Muscle of arm (tissue), 12 donors: ENCODE data around the gene KIAA1328. TPM values are rescaled to one million over a fixed set of nuclear protein-coding genes. Genes with fewer than 3 reads are reported as not detected.
A peak's percentile ranks its signal among the peaks of the same experiment; 100 is the strongest.

Source experiments
- DNase-seq: peaks from one replicate; pipeline ENCODE4 v3.0.0-alpha.2; 2013
- polyA plus RNA-seq, 12 donors: library from polyadenylated mRNA; unstranded; fragments of 120-200 nt; gene quantifications; one replicate each; pipeline ENCODE4 v1.2.1, GENCODE V29; 2013; ENCODE audit not compliant: insufficient read length in 12 of 12

Gene KIAA1328
- polyA plus RNA-seq, 12 donors, result 4.1 to 13.3 (median 6.5) TPM; not detected in 1

DNA sequence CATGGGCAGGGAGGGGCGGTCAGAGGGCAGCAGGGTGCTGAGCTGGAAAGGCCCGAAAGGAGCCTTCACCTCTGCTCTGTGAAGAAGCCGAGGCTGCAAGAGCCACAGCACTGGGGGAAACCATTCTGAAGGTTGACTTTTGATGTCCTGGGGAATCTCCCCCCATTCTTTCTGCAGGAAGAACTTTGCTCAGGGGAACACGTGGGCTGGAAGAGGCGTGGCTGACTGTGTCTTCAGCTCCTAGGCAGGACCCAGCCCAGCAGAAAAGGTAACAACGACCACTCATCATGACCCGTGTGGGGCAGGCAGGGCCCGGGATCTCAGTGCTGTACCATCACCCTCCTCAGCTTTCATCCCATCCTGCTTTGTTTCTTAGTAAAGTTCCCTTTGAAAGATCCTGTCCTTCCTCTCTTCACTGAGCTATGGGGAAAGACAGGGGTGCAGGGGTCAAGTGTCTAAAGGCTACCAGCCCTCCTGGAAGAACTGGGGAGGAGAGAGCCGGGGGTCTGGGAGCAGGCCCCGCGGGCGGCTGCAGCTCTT lies 424.0 kb downstream of the KIAA1328 start:
- no peak for DNase-seq

DNA sequence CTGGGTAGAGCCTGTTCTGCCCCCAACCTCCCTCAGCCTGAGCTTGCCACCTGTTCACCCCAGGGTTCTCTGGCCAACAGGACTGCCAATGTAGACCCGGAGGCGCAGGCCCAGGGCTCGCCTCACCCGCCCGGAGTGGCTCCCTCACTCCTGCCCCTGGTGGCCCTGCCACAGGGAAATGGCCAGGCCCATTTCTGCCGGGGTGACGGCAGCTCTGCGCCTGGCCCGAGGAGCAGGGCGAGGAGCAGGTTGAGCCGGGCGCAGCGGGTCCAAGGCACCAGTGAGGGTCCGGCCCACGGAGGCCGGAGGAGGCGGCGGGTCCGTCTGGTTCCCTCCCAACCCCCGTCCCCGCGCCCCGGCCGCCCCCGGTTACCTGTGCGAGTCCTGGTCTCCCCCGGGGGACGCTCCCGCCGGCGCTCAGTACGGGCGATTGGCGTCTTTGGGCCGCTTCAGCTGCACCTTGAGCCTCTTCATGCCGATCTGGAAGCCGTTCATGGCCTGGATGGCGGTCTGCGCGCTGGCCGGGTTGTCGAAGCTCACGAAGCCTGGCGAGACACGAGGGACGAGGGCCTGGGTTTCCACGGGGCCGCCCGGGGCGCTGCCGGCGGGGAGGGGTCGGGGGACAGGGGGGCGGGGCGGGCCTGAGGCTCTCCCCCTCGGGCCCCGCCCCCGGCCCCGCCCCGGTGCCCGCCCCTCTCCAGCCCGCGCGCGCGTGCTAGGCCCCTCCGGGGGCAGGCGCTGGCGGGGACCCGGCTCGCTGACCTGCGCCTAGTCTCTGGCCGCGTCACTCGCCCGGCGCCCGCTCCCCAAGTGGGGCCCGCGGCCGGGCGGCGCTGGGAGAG lies 424.7 kb downstream of the KIAA1328 start:
- DNase-seq, result no peak

DNA sequence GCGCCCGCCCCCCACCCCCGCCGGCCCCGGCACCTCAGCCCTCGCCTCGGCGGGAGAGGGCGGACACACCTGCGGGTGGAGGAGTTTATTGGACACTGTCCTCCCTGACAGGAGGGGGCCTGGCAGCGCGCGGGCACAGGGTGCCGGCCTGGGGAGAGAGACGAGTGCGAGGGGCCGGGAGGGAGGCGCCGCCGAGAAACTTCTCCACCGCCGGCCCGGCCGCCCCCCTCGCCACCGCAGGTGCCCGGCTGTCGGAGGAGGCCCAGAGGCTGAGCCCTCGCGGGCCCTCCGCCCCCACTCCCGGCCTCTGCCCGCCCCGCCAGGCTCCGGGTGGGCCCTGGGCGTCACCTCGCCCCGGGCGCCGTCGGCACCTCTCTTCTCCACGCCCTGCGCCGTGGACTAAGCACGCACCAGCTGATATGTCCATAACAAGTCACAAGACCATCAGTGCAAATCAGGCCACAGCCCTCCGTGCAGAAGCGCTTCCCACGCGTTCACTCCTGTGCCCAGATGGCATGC lies 425.4 kb downstream of the KIAA1328 start:
- DNase-seq, result no peak

DNA sequence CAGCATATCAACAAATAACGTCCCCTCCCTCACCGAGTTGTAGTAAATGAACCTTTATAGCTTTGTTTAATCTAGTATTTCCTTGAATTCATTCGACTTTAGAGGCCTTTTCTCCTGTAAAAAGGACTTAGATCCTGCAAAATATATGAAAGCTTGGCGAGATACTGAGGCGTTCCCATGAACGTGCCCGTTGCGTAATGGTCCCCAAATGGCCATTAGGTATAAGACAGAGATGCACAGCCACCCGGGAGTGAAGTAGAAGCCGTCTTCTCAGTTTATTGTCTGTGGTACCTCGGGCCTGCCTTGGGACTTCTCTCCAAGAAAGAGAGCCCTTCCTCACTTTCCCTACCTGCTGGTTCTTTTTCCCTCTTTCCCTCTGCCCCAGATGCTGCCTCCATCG lies 426.0 kb downstream of the KIAA1328 start:
- DNase-seq, result no peak

DNA sequence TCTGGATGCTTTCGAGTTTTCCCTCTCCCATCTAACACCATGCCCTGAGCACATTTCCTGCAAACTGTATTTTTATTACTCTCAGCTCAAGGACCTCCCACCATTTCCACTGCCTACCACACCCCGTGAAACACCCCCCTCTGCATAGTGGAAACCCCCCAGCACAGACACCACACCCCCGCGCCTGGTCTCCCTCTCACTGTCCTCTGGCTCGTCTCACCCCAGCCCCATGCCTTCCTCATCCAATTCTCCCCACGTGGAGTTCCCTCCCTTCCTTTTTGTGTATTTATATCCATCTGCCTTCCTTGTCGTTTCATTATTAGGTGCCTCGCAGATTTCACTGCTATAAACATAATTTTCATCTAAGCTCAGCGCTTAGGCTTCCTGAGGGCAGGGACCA lies 429.2 kb downstream of the KIAA1328 start:
- DNase-seq, result no peak

DNA sequence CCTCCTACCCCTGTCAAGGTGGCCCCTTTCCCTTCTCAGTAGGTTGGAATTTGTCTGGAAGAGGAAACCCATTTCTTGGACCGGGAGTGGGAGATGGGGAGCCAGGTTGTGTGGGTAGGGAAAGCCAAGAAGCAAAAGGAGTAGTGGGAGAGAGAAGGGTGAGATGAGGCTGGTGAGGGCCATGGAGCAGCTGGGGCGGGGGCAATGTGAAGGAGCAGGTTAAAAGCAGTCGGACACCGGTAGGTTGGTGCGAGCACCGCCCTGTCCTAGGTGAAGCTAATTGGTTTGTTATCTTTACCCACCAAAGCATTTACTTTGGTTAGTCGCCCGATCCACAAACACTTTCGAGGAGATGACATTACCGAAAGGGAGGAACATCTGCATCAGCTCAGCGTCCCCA lies 429.9 kb downstream of the KIAA1328 start:
- DNase-seq, result no peak

DNA sequence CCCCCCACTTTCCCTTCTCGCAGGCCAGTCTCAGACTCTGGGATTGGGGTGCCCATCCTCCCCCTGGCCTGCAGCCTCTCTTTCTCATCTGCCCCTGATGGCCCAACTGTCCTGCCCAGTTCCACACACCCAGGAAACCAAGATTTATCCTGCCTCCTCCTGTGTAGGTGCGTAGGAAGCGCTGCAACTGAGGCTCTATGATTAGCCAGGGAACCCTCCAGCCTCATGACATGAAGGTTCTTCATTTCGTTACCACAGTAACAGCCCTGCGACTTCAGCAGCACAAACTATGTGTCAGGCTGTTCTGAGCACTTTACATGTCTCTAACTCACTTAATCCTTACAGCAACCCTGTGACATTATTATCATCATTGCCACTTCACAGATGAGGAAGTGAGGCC lies 430.8 kb downstream of the KIAA1328 start:
- no peak for DNase-seq

DNA sequence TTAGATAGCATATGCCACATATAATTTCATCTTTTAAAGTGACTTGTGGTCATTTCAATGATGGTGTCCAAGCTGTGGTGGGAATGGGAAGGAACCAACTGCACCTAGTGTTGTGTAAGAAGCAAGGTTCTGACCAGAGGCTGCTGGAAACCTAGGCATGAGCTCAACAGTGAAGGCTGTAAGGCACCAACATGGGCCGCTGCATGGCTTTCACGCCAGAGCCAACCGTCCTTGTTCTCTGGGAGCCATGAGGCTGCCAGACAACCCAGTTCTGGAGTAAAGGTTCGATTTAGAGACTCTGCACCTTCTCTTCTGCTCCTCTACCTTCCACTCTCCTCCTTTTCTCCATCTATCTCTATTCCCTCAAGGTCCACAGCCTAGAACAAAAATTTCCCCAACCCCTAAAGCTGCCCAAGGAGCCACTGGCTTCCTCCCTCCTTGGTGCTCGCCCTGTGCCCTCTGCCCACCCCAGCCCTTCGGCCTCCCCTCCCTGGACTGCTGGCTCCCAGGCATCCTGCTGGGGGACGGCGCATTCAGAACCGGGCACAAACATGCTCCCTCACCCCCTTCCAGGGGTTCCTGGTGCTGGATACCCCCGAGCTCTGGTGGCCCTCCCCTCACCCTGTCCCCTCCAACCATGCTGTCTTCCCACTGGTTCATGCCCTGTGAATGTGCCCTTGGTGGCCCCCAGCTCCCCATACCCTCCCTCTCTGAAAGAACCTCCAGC lies 431.6 kb downstream of the KIAA1328 start:
- no peak for DNase-seq

DNA sequence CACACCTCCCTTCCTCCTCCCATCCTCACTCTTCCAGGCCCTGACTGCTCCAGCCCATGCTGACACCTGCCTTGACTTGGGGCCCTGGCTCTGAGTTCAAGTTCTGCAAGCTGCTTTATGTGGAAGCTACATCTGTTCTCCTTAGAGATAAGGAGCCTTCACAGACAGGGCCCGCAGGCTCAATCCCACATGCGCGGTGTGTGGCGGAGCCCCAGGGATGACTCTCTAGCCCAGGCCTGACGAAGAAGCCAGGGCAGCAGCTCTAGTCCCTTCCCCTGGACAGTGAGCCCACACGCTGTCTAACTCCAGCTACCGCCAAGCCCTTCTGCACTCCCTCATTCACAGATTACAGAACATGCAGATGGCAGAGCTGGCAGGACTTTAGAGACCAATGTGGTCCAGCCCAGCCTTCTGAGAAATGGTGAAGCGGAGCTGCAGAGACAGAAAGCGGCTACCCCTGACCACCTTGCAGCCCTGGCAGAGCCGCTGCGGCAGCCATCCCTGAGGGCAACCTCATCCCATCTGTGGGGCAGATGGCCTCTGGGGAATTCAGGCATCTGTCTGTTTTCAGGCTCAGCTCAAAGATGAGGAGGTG lies 432.4 kb downstream of the KIAA1328 start:
- no peak for DNase-seq

DNA sequence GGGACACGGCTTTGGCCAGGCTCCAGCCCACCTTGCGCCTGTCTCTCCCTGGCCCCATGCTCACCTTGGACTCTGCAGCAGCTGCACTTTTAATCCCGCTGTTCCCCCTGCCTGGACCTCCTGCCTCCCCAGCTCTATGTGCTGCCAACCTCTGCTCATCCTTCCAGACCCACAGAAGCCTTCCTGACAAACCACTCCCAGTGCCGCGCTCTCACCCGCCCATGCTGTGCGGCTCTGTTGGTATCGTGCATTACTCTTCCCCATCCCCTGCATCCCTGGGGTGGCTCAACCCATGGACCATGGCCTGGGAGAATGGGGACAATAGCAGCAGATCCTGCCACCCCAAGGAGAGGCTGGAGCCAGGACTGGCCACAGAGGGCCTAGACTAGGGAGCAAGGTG lies 433.1 kb downstream of the KIAA1328 start:
- DNase-seq, result no peak

DNA sequence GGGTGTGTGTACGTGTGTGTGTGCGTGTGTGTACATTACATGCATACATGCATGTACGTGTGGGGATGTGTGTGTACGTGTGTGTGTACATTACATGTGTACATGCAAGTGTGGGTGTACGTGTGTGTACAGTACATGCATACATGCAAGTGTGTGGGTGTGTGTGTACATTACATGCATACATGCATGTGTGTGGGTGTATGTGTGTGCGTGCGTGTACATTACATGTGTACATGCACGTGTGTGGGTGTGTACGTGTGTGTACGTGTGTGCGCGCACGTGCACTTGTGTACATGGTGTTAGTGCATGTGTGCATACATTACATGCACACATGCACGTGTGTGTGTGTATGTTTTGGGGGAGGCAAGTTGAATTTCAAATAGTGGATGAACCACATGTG lies 436.0 kb downstream of the KIAA1328 start:
- no peak for DNase-seq

DNA sequence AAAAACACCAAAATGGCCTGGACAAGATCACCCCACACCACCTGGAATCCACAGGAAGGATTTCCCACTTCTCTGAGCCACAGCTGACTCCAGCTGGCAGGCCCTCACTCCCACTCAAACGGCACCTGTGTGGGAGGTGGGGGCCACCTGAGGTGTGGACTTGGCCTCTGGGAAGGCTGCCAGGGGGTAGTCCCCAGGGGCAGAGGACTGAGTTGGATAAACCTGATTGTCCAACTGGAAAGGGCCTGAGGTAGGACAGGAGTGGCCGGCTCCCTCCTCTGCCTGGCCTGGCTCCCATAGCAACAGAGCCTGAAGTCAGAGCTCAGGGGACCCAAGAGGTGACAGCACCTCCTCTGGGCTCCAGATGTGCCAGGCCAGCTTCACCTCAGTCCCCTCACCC lies 436.5 kb downstream of the KIAA1328 start:
- no peak for DNase-seq

DNA sequence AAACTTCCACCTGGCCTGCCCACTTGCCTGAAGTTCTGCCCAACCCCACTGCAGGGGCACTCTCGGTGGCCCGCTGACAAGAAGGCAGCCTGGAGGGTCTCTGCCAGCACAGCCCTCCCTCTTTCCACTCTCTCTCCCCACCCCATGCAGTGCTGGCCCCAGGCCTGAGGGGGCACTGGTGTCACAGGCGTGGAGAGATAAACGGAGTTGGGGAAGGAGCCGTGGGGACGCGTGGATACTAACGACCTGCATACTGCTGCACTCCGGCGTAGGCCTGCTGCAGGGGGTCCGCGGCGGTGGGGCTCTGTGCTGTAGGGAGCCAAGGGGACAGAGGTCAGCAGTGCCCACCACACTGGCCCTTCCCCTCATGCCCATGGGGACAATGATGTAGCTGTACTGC lies 437.4 kb downstream of the KIAA1328 start:
- no peak for DNase-seq

DNA sequence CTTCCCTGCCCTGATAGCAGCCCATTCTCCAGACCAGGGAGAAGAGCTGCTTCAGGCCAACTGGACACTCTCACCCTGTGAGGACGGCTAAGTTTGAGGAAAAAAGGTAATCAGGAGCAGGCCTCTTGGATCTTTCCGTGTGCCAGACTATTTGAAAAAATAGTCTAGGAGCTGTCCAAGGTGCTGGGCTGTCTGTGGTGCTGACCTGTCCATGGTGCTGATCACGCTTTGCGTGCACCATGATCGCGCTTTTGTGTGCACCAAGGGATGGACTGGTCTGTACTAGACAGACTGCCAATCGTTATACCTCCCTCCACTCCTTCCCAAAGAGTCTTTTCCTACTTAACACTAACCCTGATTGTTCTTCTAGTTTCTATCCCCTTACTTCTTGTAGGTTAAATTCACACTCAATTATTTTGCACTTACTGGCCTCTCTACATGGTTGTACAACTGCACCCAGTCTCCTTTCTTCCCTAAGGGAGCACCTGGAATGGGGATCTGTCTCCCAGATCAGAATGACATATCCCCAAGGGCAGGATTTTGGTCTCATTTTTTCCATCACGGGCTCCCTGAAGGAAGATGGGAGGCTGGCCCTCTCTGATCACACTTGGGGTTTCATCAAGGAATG lies 441.2 kb downstream of the KIAA1328 start:
- peak; percentile 79 for DNase-seq

DNA sequence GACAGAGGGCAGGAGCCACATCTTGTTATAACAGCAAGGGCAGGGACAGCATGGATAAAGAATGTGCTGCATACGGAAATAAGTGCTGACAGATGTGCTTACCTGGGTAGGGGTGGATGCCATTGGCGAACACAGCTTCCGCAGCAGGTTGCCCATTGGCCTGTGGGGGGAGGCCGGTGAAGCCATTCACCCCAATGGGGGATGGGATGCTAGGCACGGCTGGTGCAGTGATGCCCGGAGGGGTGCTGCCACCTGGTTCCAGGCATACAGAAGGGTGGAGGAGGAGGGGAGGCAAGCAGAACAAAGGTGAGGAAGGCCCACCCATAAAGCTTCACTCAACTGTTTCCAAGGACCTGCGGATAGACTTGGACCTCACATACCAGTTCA lies 441.7 kb downstream of the KIAA1328 start:
- no peak for DNase-seq

DNA sequence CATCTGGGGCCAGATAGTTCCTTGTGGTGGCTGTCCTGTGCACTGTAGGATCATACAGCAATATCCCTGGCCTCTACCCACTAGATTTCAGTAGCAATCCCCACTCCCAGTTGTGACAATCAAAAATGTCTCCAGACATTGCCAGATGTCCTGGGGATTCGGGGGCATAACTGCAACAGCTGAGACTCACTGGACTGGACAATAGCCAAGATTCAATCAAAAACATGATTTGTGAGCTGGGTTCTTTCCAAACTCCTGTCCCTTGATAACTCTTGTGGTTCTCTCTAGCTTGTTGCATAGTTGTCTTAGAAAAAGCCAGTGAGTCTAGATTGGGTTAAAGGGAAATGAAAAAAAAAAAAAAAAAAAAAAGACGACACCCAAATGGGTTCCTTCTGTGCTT lies 443.3 kb downstream of the KIAA1328 start:
- DNase-seq, result no peak

DNA sequence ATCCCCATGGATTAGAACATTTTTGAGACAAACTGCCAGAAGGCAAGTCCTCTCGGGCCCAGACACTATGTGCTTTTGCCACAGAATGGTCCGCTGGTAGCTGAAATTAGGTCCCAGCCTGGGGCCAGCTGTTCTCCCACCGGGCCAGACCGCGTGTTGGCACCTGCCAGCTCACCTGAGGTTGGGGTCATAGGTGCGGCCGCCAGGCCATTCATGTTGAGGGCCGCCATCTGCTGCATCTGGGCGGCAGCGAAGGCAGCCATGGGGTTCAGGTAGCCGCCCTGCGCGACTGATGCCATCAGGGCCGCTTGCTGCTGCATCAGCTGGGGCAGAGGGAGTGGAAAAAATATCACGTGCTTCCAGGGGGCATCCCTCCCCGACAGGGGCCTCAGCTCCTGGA lies 443.9 kb downstream of the KIAA1328 start:
- no peak for DNase-seq

DNA sequence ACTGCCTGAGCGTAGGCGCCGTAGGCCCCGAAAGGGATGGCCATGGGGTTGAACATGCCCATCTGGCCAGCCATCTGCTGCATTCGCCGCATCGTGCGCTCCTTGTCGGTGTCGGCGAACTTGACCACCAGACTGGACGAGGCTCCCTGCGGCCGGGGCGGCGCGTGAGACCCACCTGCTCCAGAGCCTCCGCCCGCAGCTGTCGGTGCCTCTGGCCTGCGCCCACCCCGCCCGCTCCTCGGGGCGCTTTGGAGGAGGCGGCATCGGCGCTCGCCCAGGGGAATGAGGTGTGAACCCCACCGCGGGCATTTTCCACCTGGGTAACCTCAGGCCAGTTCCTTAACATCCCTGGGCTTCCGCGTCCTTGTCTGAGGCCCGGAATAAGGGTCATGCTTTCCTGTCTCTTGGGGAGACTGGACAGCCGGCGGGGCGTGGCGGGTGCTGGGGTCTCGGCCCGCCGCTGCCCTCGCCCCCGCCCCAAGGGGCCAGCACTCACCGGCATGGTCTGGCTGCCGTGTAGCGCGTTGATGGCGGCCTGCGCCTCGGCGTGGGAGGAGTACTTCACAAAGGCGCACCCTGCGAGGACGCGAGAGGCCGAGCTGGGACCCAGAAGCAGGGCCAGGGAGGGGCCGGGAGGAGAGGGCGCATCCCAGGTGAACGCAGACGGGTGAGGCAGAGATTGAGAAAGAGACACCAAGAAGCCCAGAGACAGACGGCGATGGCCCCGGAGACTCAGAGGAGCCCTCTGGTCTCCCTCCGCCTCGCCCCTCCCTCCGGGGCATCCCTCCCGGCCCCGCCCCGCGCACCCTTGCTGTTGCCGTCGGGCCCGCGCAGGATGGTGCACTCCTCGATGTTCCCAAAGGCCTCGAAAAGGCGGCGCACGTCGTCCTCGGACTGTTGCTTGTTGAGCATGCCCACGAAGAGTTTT lies 445.6 kb downstream of the KIAA1328 start:
- no peak for DNase-seq

DNA sequence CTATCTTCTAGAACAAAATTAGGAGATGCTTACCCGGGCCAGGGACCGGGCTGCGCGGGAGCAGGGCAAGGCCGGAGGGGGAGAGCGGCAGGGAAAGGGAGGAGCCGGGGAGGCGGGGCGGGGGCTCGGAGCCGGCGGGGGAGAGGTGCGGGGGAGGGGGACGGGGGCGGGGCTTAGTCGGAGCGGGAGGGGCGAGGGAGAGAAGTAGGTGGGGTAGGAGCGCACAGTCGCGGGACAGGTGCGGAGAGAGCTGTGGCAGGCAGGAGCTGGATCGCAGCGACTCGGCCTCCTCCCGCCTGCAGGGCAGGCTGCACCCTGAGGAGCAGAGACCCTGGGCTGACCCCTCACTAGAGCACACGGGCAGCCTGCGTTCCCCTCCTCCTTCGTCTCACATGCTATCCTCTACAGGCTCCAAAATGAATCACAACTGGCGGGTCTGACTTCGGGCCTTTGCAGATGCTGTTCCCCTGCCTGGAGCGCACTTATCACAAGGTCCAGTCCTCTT lies 446.4 kb downstream of the KIAA1328 start:
- DNase-seq, result no peak

DNA sequence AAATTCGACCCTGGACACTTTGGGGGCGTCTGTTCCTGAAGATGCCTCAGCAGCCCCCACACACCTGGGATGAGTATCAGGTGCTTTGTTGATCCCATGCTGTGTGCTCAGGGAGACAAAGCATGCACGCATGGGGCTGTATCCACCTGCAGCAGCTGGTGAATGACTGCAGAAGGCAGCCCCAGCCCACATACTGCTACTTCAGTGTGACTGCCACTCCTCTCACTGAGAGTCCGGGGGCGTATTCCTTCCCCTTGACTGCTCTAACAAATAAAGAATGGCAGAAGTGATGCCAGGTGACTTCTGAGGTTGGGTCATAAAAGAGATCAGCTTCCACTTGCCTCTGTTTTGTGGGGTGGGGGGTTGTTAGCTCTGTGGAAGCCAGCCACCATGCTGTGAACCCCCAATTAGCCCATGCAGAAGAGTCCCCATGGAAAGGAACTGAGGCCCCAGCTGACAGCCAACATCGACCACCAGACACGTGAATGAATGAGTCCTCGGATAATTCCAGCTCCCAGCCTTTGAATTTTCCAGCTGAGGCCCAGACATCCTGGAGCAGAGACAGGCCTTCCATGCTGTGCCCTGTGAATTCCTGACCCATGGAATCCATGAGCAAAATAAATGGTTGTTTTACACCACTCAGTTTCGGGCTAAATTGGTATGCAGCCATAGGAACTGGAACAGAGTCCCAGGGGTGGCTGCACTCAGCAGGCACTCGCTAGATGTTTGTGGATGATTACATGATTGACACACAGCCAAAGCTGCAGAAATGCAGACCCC lies 447.4 kb downstream of the KIAA1328 start:
- DNase-seq, result no peak
